Esophagus muscularis mucosa (tissue), 4 donors: ENCODE measurements around the gene OR4D1. TPM values are rescaled to one million over a fixed set of nuclear protein-coding genes. Genes with fewer than 3 reads are reported as not detected.

Experiments
- DNase-seq: peaks from one replicate; pipeline ENCODE4 v3.0.0-alpha.2; 2017; ENCODE audit errors: extremely low spot score
- H3K27ac ChIP-seq, 4 donors: fragments of 200-600 bp; sonication (generic); replicated peaks in 1 of 4; 1 replicate in 3 of 4; 2 replicates in 1 of 4; pipeline ENCODE4 v1.5.1; 2016 to 2019; ENCODE audit warnings: mild to moderate bottlenecking in 1 of 4
- H3K27me3 ChIP-seq, 4 donors: fragments of 200-600 bp; sonication (generic); one replicate each; pipeline versions ENCODE4 v1.5.1 to v1.6.0; 2016 to 2019
- H3K36me3 ChIP-seq, 4 donors: fragments of 200-600 bp; sonication (generic); one replicate each; pipeline ENCODE4 v1.5.1; 2016 to 2019
- H3K4me1 ChIP-seq, 4 donors: fragments of 200-600 bp; sonication (generic); one replicate each; pipeline ENCODE4 v1.5.1; 2016 to 2019
- H3K4me3 ChIP-seq, 4 donors: fragments of 200-600 bp; sonication (generic); 1 replicate in 2 of 4; 2 replicates in 2 of 4; pipeline ENCODE4 v1.5.1; 2016 to 2019; ENCODE audit warnings: mild to moderate bottlenecking in 4 of 4, moderate library complexity in 1 of 4
- H3K9me3 ChIP-seq, 4 donors: fragments of 200-600 bp; sonication (generic); 1 replicate in 3 of 4; 2 replicates in 1 of 4; pipeline ENCODE4 v1.5.1; 2016 to 2019
- CTCF ChIP-seq, 3 experiments: fragments of 200-600 bp in 2 of 3; fragments of 450-650 bp in 1 of 3; sonication (generic) in 2 of 3; IDR thresholded peaks; one replicate each; pipeline ENCODE4 v1.5.1; 2017 to 2019; ENCODE audit warnings: antibody characterized with exemption in 3 of 3, mild to moderate bottlenecking in 2 of 3, moderate library complexity in 1 of 3
- EP300 ChIP-seq: sonication (generic); formaldehyde crosslinking; IDR thresholded peaks from one replicate; pipeline ENCODE4 v1.6.1; 2017; ENCODE audit warnings: antibody characterized with exemption
- POLR2A ChIP-seq: fragments of 450-650 bp; IDR thresholded peaks from one replicate; pipeline ENCODE4 v1.6.1; 2017; ENCODE audit warnings: antibody characterized with exemption, moderate library complexity, mild to moderate bottlenecking, low read depth
- POLR2AphosphoS5 ChIP-seq, 2 donors: sonication (generic); formaldehyde crosslinking; IDR thresholded peaks; one replicate each; pipeline ENCODE4 v1.6.1; 2017; ENCODE audit warnings: antibody characterized with exemption in 2 of 2
- WGBS: methylation state at CpG from one replicate; pipeline ENCODE4 v1.1.5; 2018; 5-methylcytosine and 5-hydroxymethylcytosine counted together
- intact Hi-C: fragments of 100-400 bp; cut with DNase I; formaldehyde crosslinking; loops from one replicate; pipeline ENCODE4 v1.15.1; 2023
- total RNA-seq, 4 donors: library from RNA; depleted of rRNA; stranded (reverse); fragments of >200 nt; gene quantifications; one replicate each; pipeline versions ENCODE4 v1.1.0 to v1.2.1, GENCODE V29; 2016

Gene OR4D1
- total RNA-seq, 4 donors from 2014 or later: not detected

- DNase-seq: no peak
- intact Hi-C loops: loop anchor here (5.0 to 10.0 kb wide), 2 partner anchors 103 to 995 kb away; partner anchors contain the start of gene SRSF1
- Histone ChIP-seq H3K4me1 (peaks cover 0 to 7% (median 4%) of the 10 kb centered on the region in 4 donors), H3K36me3 (no peaks in the 10 kb centered on the region), H3K27me3 (no peaks in the 10 kb centered on the region), H3K27ac (no peak overlapping the region), H3K9me3 (no peaks in the 10 kb centered on the region), H3K4me3 (no peak overlapping the region)
- 60% methylated on average over 5 of the region's 5 CpGs for WGBS
- TF ChIP-seq POLR2AphosphoS5 (IDR thresholded peaks at IDR 0.05): no peak
- TF ChIP-seq EP300: no peak
- TF ChIP-seq POLR2A: no peak
- no peak for TF ChIP-seq CTCF (IDR thresholded peaks at IDR 0.05)
Observed at GRCh38 chr17:58110012-58110411, 38.2 kb upstream of the OR4D1 start.

GRCh38 chr17:58111676-58112075 is 36.5 kb upstream of the OR4D1 start:
- no peak for DNase-seq
- Histone ChIP-seq H3K27me3 (peaks cover 0 to 8% (median 0%) of the 10 kb centered on the region in 4 donors), H3K4me1 (peaks cover 0 to 7% (median 4%) of the 10 kb centered on the region in 4 donors), H3K9me3 (no peaks in the 10 kb centered on the region), H3K27ac (no peak overlapping the region), H3K36me3 (no peaks in the 10 kb centered on the region), H3K4me3 (no peak overlapping the region)
- intact Hi-C loops: loop anchor here (5.0 to 10.0 kb wide), 2 partner anchors 104 to 997 kb away; partner anchors contain the start of gene SRSF1
- WGBS: 73% methylated on average over 3 of the region's 3 CpGs
- TF ChIP-seq POLR2AphosphoS5 (IDR thresholded peaks at IDR 0.05) (no peak), CTCF (IDR thresholded peaks at IDR 0.05) (no peak), POLR2A (no peak), EP300 (no peak)

GRCh38 chr17:58112970-58113631 is 35.1 kb upstream of the OR4D1 start:
- no peaks in the 10 kb centered on the region for H3K9me3 ChIP-seq
- intact Hi-C loops: loop anchor here (5.0 to 10.0 kb wide), 2 partner anchors 106 to 998 kb away; partner anchors contain the start of gene SRSF1
- no peak for TF ChIP-seq POLR2A
- TF ChIP-seq POLR2AphosphoS5 (IDR thresholded peaks at IDR 0.05): peak; percentile 42 to 51
- TF ChIP-seq CTCF (IDR thresholded peaks at IDR 0.05): peak; percentile 93 to 99 (median 95)
- no peak overlapping the region for H3K4me3 ChIP-seq
- 33% methylated on average over 15 of the region's 17 CpGs for WGBS
- peak; percentile 95 for DNase-seq
- no peaks in the 10 kb centered on the region for H3K36me3 ChIP-seq
- peaks cover 0 to 8% (median 0%) of the 10 kb centered on the region in 4 donors for H3K27me3 ChIP-seq
- peaks cover 0 to 7% (median 4%) of the 10 kb centered on the region in 4 donors for H3K4me1 ChIP-seq
- no peak overlapping the region for H3K27ac ChIP-seq

GRCh38 chr17:58113947-58114346 is 34.2 kb upstream of the OR4D1 start:
- H3K4me3 ChIP-seq: no peak overlapping the region
- intact Hi-C loops: loop anchor here (5.0 to 10.0 kb wide), 2 partner anchors 107 to 999 kb away; partner anchors contain the start of gene SRSF1
- no peak for DNase-seq
- TF ChIP-seq POLR2A (no peak), EP300 (no peak), CTCF (IDR thresholded peaks at IDR 0.05) (no peak), POLR2AphosphoS5 (IDR thresholded peaks at IDR 0.05) (no peak)
- peaks cover 0 to 13% (median 0%) of the 10 kb centered on the region in 4 donors for H3K27me3 ChIP-seq
- no peaks in the 10 kb centered on the region for H3K36me3 ChIP-seq
- no peaks in the 10 kb centered on the region for H3K9me3 ChIP-seq
- H3K4me1 ChIP-seq: peaks cover 0 to 7% (median 4%) of the 10 kb centered on the region in 4 donors
- no peak overlapping the region for H3K27ac ChIP-seq
- WGBS: 86% methylated on average over 4 of the region's 4 CpGs
